Sigmoid colon (tissue), 7 donors: Measurements from ENCODE around the gene SETBP1. TPM values are rescaled to one million over a fixed set of nuclear protein-coding genes. Genes with fewer than 3 reads are reported as not detected.

Experiments used
- DNase-seq: peaks from one replicate; pipeline ENCODE4 v3.0.0-alpha.2; 2019
- H3K27ac ChIP-seq, 4 donors: fragments of 200-600 bp; sonication (generic); one replicate each; pipeline ENCODE4 v1.5.1; 2016 to 2019; ENCODE audit warnings: mild to moderate bottlenecking in 1 of 4
- H3K27me3 ChIP-seq, 3 donors: fragments of 200-600 bp; sonication (generic); one replicate each; pipeline ENCODE4 v1.5.1; 2019; ENCODE audit warnings: mild to moderate bottlenecking in 1 of 3
- H3K36me3 ChIP-seq, 4 donors: fragments of 200-600 bp; sonication (generic); one replicate each; pipeline ENCODE4 v1.5.1; 2016 to 2019
- H3K4me1 ChIP-seq, 4 donors: fragments of 200-600 bp; sonication (generic); one replicate each; pipeline ENCODE4 v1.5.1; 2017 to 2019
- H3K4me3 ChIP-seq, 4 donors: fragments of 200-600 bp; sonication (generic); one replicate each; pipeline ENCODE4 v1.5.1; 2017 to 2019; ENCODE audit warnings: mild to moderate bottlenecking in 2 of 4, moderate library complexity in 1 of 4
- H3K9me3 ChIP-seq, 4 donors: fragments of 200-600 bp in 3 of 4; sonication (generic) in 3 of 4; one replicate each; pipeline versions ENCODE4 v1.5.1 to v1.6.1; 2013 to 2019
- EP300 ChIP-seq, 4 donors: sonication (generic); formaldehyde crosslinking; IDR thresholded peaks; one replicate each; pipeline ENCODE4 v1.6.1; 2017; ENCODE audit warnings: antibody characterized with exemption in 4 of 4
- POLR2A ChIP-seq, 2 donors: fragments of 450-650 bp; IDR thresholded peaks; one replicate each; pipeline ENCODE4 v1.6.1; 2016; ENCODE audit warnings: antibody characterized with exemption in 2 of 2, mild to moderate bottlenecking in 2 of 2, moderate library complexity in 2 of 2
- POLR2AphosphoS5 ChIP-seq, 4 donors: sonication (generic); formaldehyde crosslinking; IDR thresholded peaks; one replicate each; pipeline ENCODE4 v1.6.1; 2017; ENCODE audit warnings: antibody characterized with exemption in 4 of 4
- WGBS, 2 donors: extraction: QIAGEN DNeasy Blood & Tissue Kit; methylation state at CpG; one replicate each; pipeline ENCODE4 v1.1.7; 2013; 5-methylcytosine and 5-hydroxymethylcytosine counted together
- intact Hi-C: fragments of 100-400 bp; cut with DNase I; formaldehyde crosslinking; loops from one replicate; pipeline ENCODE4 v1.15.1; 2023
- polyA plus RNA-seq, 3 donors: library from polyadenylated mRNA; stranded (reverse); fragments of 200-250 nt; gene quantifications; one replicate each; pipeline ENCODE4 v1.2.3, GENCODE V29; 2013
- total RNA-seq, 4 donors: library from RNA; depleted of rRNA; stranded (reverse); fragments of >200 nt; gene quantifications; one replicate each; pipeline ENCODE4 v1.1.0, GENCODE V29; 2016
- TF ChIP-seq, protein P1 (sequence below), 4 experiments: fragments of 450-650 bp in 3 of 4; fragments of 200-600 bp in 1 of 4; IDR thresholded peaks; one replicate each; pipeline ENCODE4 v1.5.1; 2016 to 2019; ENCODE audit warnings: antibody characterized with exemption in 4 of 4, mild to moderate bottlenecking in 3 of 4, moderate library complexity in 2 of 4
- donor health status: healthy with polysubstance abuse.
- donor health status: Bipolar disorder and iron deficiency.
- donor health status: healthy.

SETBP1 gene
- total and polyA plus RNA-seq, 7 donors = 0.69 to 100 (median 67.9) TPM

DNA sequence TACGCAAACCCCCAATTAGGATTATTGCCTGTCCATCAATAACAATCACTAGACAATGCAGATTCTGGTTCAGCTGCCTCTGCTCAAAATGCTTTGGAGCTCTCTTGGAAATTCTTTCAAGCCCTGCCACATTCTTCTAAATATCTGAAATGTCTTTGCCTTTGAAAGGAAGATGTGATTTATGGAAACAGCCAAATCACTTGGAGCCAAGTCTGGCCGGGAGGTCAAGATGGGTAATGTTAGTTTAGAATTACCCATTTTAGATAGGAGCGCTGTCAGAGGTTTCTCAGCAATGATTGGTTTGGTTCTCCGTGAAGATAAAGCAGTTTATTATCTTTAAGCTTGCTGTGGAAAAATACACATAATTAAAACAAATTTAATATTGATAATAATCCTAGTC is 306.7 kb downstream of the SETBP1 start:
- no peaks in the 10 kb centered on the region for H3K9me3 ChIP-seq
- H3K36me3 ChIP-seq = no peaks in the 10 kb centered on the region
- 82 to 91% methylated on average over 4 of the region's 4 CpGs for WGBS, 2 donors
- TF ChIP-seq, protein P1, sequence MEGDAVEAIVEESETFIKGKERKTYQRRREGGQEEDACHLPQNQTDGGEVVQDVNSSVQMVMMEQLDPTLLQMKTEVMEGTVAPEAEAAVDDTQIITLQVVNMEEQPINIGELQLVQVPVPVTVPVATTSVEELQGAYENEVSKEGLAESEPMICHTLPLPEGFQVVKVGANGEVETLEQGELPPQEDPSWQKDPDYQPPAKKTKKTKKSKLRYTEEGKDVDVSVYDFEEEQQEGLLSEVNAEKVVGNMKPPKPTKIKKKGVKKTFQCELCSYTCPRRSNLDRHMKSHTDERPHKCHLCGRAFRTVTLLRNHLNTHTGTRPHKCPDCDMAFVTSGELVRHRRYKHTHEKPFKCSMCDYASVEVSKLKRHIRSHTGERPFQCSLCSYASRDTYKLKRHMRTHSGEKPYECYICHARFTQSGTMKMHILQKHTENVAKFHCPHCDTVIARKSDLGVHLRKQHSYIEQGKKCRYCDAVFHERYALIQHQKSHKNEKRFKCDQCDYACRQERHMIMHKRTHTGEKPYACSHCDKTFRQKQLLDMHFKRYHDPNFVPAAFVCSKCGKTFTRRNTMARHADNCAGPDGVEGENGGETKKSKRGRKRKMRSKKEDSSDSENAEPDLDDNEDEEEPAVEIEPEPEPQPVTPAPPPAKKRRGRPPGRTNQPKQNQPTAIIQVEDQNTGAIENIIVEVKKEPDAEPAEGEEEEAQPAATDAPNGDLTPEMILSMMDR (IDR thresholded peaks at IDR 0.05) = no peak
- TF ChIP-seq EP300 (IDR thresholded peaks at IDR 0.05) = no peak
- no peak for TF ChIP-seq POLR2AphosphoS5 (IDR thresholded peaks at IDR 0.05)
- TF ChIP-seq POLR2A (IDR thresholded peaks at IDR 0.05) = no peak
- no peak overlapping the region for H3K27ac ChIP-seq
- H3K27me3 ChIP-seq = no peaks in the 10 kb centered on the region
- no peak overlapping the region for H3K4me3 ChIP-seq
- H3K4me1 ChIP-seq = peaks cover 0 to 6% (median 5%) of the 10 kb centered on the region in 4 donors
- DNase-seq = no peak
- intact Hi-C loops = no loop called here

DNA sequence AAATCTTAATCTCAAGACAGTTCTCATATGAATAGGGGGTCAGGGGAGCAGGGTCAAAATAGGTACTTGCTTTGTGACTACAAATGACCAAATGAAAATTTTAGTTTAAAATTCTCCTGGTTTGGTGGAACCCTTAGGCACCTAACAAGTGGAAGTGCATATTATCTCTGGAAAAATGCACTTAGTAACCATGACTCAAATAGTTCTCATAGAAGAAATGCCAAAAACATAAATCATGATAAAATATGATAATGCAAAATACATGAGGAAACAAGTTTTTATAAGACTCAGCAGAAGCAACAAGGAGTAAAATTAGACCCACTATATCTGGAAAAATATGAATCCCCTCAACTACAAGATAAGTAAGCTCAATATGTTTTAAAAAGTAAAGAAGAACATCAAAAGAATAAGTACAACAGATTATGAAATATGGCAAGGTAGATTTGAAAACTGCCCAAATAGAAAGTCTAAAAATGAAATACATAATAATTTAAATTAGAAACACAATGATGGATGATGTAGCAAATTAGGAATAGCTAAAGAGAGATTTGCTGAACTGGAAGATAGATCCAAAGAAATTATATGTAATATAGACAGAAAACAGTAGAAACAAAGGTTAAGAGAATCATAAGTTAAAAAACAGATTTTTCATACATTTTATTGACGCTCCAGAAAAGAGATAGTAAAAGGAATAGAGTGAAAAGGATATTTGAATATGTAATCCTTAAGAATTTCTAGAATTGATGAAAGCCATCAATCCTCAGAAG is 308.3 kb downstream of the SETBP1 start:
- H3K4me3 ChIP-seq = no peak overlapping the region
- no peak for TF ChIP-seq EP300 (IDR thresholded peaks at IDR 0.05)
- TF ChIP-seq POLR2AphosphoS5 (IDR thresholded peaks at IDR 0.05) = no peak
- no peak for TF ChIP-seq POLR2A (IDR thresholded peaks at IDR 0.05)
- TF ChIP-seq, protein P1 (IDR thresholded peaks at IDR 0.05) = no peak
- no peak for DNase-seq
- intact Hi-C loops = no loop called here
- no peak overlapping the region for H3K27ac ChIP-seq
- H3K36me3 ChIP-seq = no peaks in the 10 kb centered on the region
- H3K27me3 ChIP-seq = no peaks in the 10 kb centered on the region
- WGBS, 2 donors = 97 to 100% methylated on average over 1 of the region's 1 CpG
- no peaks in the 10 kb centered on the region for H3K9me3 ChIP-seq
- peaks cover 0 to 6% (median 5%) of the 10 kb centered on the region in 4 donors for H3K4me1 ChIP-seq

DNA sequence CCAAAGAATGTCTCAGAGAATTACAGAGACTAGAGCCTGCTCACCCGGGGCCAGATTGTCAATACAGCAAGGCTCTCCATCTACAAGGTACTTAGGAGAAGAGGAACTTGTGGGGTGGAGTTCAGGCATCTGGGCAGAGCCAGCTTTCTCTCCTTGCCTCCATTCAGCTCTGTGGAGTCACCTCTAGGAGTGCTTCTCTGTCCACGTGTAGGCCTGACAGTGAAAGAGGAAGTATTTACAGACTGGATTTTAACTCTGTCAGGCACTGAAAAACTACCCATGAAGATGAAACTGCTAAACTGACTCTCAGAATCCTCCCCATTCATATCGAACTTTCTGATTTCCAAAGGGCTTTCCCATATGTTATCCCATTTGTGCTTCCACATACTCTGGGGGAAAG is 315.6 kb downstream of the SETBP1 start:
- H3K9me3 ChIP-seq = peaks cover 0 to 4% (median 0%) of the 10 kb centered on the region in 4 donors
- H3K36me3 ChIP-seq = peaks cover 0 to 4% (median 0%) of the 10 kb centered on the region in 4 donors
- intact Hi-C loops = no loop called here
- no peaks in the 10 kb centered on the region for H3K27me3 ChIP-seq
- DNase-seq = no peak
- no peak overlapping the region for H3K4me3 ChIP-seq
- H3K4me1 ChIP-seq = no peaks in the 10 kb centered on the region
- WGBS, 2 donors = 50 to 78% methylated on average over 3 of the region's 3 CpGs
- TF ChIP-seq POLR2A (IDR thresholded peaks at IDR 0.05) (no peak), EP300 (IDR thresholded peaks at IDR 0.05) (no peak), POLR2AphosphoS5 (IDR thresholded peaks at IDR 0.05) (no peak)
- TF ChIP-seq, protein P1 (IDR thresholded peaks at IDR 0.05) = no peak
- H3K27ac ChIP-seq = no peak overlapping the region

DNA sequence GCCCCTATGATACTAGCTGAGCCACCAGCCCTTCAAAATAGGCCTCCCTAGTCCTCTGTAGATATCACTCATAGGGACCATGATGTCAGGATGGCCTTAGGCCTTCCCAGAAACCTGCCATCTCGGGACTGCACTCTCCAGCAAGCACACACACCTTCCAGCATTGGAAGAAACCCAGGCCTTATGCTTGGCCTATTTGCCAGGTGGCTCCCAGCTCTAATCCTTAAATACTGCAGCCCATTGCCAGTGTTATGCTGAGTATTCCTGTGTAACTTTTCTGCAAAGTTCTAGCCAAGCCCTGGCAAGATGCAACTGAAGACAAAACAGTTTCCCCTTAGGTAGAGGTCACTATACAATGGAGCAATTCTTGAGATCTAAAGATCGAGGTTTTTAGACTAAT is 316.5 kb downstream of the SETBP1 start:
- Histone ChIP-seq H3K27me3 (no peaks in the 10 kb centered on the region), H3K4me1 (peaks cover 0 to 9% (median 1%) of the 10 kb centered on the region in 4 donors), H3K36me3 (peaks cover 0 to 4% (median 0%) of the 10 kb centered on the region in 4 donors), H3K4me3 (no peak overlapping the region), H3K27ac (no peak overlapping the region), H3K9me3 (peaks cover 0 to 4% (median 0%) of the 10 kb centered on the region in 4 donors)
- DNase-seq = no peak
- WGBS, 2 donors = 91 to 94% methylated on average over 2 of the region's 2 CpGs
- intact Hi-C loops = no loop called here
- TF ChIP-seq, protein P1 (IDR thresholded peaks at IDR 0.05) = no peak
- TF ChIP-seq EP300 (IDR thresholded peaks at IDR 0.05) = no peak
- no peak for TF ChIP-seq POLR2AphosphoS5 (IDR thresholded peaks at IDR 0.05)
- TF ChIP-seq POLR2A (IDR thresholded peaks at IDR 0.05) = no peak
